ENCODE data around the gene PLXND1. TPM values are rescaled to one million over a fixed set of nuclear protein-coding genes. Genes with fewer than 3 reads are reported as not detected.
A peak's percentile ranks its signal among the peaks of the same experiment; 100 is the strongest.

PLXND1 gene
- total and polyA plus RNA-seq, 11 donors: 40.8 to 218 (median 66.4) TPM

DNA sequence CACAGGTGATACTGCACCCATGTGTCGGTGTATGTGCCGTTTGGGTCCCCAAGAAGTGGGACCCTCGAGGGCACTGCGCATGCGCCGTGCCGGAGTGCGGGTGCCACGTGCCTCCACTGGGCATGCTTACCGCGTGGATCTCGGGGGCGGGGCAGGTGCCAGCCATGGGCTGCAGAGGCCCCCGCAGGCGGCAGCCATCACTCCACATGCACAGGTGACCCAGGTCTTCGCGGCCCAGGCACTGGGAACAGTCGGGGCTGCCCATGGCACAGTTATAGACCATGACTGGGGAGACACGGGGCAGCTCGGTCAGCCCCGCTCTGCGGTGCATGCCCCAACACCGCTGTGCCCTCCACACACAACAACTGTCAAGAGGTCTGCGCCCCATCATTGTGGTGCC, 32.3 kb downstream of the PLXND1 start:
- 93 to 98% (median 95%) methylated on average over 21 to 24 of the region's 24 CpGs for WGBS, 4 donors
- no peak overlapping the region for H3K4me3 ChIP-seq
- H3K36me3 ChIP-seq: peaks cover 0 to 99% (median 89%) of the 10 kb centered on the region in 9 donors
- TF ChIP-seq, protein P1, sequence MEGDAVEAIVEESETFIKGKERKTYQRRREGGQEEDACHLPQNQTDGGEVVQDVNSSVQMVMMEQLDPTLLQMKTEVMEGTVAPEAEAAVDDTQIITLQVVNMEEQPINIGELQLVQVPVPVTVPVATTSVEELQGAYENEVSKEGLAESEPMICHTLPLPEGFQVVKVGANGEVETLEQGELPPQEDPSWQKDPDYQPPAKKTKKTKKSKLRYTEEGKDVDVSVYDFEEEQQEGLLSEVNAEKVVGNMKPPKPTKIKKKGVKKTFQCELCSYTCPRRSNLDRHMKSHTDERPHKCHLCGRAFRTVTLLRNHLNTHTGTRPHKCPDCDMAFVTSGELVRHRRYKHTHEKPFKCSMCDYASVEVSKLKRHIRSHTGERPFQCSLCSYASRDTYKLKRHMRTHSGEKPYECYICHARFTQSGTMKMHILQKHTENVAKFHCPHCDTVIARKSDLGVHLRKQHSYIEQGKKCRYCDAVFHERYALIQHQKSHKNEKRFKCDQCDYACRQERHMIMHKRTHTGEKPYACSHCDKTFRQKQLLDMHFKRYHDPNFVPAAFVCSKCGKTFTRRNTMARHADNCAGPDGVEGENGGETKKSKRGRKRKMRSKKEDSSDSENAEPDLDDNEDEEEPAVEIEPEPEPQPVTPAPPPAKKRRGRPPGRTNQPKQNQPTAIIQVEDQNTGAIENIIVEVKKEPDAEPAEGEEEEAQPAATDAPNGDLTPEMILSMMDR (IDR thresholded peaks at IDR 0.05): no peak
- ATAC-seq (no peak), DNase-seq (peak in 1 of 5 donors; percentile 23)
- H3K27ac ChIP-seq: no peak overlapping the region
- no peaks in the 10 kb centered on the region for H3K27me3 ChIP-seq
- H3K9me3 ChIP-seq: no peaks in the 10 kb centered on the region
- intact Hi-C loops (cut with DNase I): no loop called here
- peaks cover 0 to 36% (median 20%) of the 10 kb centered on the region in 12 donors for H3K4me1 ChIP-seq

DNA sequence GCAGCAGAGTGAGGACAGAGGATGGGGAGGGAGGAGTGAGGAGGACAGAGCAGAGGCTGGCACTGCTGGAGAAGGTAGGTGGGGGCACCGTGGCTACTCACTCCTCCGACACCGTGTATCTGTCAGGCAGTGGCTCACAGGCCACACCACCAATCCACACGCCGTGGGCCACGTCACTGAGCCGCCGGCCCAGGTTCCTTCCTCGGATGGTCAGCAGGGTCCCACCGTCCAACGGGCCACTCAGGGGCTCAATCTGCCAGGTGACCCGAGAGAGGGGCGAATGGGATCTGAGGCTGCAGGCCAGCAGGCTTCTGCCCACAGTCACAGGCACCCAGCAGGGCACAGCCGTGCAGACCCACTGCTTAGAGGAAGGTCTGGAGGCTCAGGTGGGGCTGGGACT, 33.0 kb downstream of the PLXND1 start:
- TF ChIP-seq POLR2A (IDR thresholded peaks at IDR 0.05): no peak
- TF ChIP-seq, protein P1 (IDR thresholded peaks at IDR 0.05): no peak
- peaks cover 0 to 99% (median 91%) of the 10 kb centered on the region in 9 donors for H3K36me3 ChIP-seq
- intact Hi-C loops (cut with DNase I): no loop called here
- ATAC-seq (no peak), DNase-seq (no peak)
- H3K4me3 ChIP-seq: no peak overlapping the region
- no peak overlapping the region for H3K27ac ChIP-seq
- WGBS, 4 donors: 82 to 97% (median 92%) methylated on average over 3 to 14 of the region's 14 CpGs
- H3K4me1 ChIP-seq: peaks cover 0 to 29% (median 17%) of the 10 kb centered on the region in 12 donors
- no peaks in the 10 kb centered on the region for H3K9me3 ChIP-seq
- H3K27me3 ChIP-seq: no peaks in the 10 kb centered on the region

DNA sequence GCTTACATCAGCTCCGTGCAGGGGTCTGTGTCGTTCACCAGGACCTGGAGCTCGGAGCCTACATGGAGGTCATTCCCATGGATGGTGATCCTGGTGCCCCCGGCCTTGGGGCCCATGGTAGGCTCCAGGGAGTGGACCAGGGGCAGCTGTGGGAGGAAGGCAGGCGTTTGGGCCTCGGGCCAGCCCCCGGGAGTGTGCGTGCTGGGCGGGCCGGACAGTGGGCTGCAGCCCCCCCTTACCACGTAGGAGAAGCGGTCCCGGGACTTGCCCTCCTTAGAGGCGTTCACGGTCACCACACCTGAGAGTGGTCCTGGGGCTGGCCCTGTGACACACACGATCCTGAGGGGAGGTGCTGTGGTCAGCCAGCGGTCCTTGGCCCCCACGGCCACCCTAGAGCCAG, 33.9 kb downstream of the PLXND1 start:
- ATAC-seq (no peak), DNase-seq (no peak)
- WGBS, 4 donors: 80 to 96% (median 88%) methylated on average over 9 to 18 of the region's 18 CpGs
- Histone ChIP-seq H3K27ac (no peak overlapping the region), H3K9me3 (no peaks in the 10 kb centered on the region), H3K36me3 (peaks cover 0 to 99% (median 91%) of the 10 kb centered on the region in 9 donors), H3K4me1 (peaks cover 0 to 26% (median 13%) of the 10 kb centered on the region in 12 donors), H3K27me3 (no peaks in the 10 kb centered on the region), H3K4me3 (no peak overlapping the region)
- TF ChIP-seq, protein P1 (IDR thresholded peaks at IDR 0.05): no peak
- no peak for TF ChIP-seq POLR2A (IDR thresholded peaks at IDR 0.05)
- intact Hi-C loops (cut with DNase I): no loop called here

DNA sequence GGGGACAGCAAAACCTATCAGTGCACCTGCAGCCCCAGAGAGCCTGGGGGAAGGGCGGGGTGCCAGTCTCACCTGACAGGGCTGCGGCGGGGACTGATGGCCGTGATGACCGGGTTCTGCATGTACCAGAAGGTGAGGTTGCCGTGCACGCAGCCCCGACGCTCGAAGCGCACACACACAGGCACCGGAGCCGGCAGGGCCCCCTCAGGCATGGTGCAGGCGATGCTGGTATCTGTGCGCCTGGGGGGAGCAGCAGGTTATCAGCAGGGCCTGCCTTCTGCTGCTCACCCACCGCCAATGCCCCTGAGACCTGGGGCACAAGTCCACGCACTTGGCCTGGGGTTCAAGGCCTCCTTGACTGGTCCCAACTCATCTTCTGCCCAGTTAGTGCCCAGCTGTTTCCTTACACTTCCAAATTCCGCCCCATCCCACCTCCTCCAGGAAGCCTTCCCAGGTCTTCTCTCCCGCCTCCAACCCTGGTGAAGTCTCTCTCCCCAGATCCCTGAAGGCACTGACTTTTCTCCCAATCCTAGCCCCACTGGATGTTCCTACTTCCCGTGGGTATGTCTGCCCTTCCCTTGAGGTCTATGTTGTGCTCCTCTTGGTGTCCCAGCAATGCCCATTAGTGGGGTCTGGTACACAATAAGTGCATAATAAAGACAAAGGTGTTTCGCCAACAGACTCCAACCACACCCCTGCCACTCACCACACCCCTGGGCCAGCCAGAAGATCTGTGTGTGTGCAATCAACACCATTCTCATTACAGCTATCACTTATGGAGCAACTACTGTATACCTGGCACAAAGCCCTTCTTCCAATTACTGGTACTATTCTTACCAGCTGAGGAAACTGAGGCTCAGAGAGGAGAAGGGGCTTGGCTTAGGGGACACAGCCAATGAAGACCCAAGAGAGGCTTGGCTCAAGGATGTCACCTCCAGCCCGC, 34.6 kb downstream of the PLXND1 start:
- H3K4me1 ChIP-seq: peaks cover 0 to 24% (median 14%) of the 10 kb centered on the region in 12 donors
- intact Hi-C loops (cut with DNase I): no loop called here
- no peak overlapping the region for H3K4me3 ChIP-seq
- no peaks in the 10 kb centered on the region for H3K9me3 ChIP-seq
- ATAC-seq (no peak), DNase-seq (no peak)
- no peak for TF ChIP-seq POLR2A (IDR thresholded peaks at IDR 0.05)
- TF ChIP-seq, protein P1 (IDR thresholded peaks at IDR 0.05): no peak
- no peak overlapping the region for H3K27ac ChIP-seq
- peaks cover 0 to 99% (median 95%) of the 10 kb centered on the region in 9 donors for H3K36me3 ChIP-seq
- 91 to 97% (median 95%) methylated on average over 18 to 22 of the region's 22 CpGs for WGBS, 4 donors
- no peaks in the 10 kb centered on the region for H3K27me3 ChIP-seq
